HL-60 (cell line): ENCODE measurements around the gene AP4M1.
"Not testable (repeated sequence)": the region's sequence is repeated elsewhere in the genome, so short reads cannot be mapped to it uniquely, and the experiment has no call there.

ENCODE experiments used
- GABPA ChIP-seq: IDR thresholded peaks from 2 replicates; pipeline ENCODE4 v1.6.1; 2012; ENCODE audit warnings: low read depth
- POLR2AphosphoS5 ChIP-seq: IDR thresholded peaks from 2 replicates; pipeline ENCODE4 v1.6.1; 2012; ENCODE audit warnings: low read depth
- SPI1 ChIP-seq: IDR thresholded peaks from 2 replicates; pipeline ENCODE4 v1.6.1; 2012; ENCODE audit warnings: low read depth, mild to moderate bottlenecking, borderline replicate concordance
- TF ChIP-seq, protein P1 (sequence below): IDR thresholded peaks from one replicate; pipeline ENCODE4 v1.5.1; 2011; ENCODE audit warnings: low read length, control low read depth, inconsistent platforms; ENCODE audit not compliant: insufficient read depth
- TF ChIP-seq, protein P2 (sequence below): IDR thresholded peaks from 2 replicates; pipeline ENCODE4 v1.6.1; 2012; ENCODE audit warnings: low read depth; ENCODE audit not compliant: insufficient replicate concordance

DNA sequence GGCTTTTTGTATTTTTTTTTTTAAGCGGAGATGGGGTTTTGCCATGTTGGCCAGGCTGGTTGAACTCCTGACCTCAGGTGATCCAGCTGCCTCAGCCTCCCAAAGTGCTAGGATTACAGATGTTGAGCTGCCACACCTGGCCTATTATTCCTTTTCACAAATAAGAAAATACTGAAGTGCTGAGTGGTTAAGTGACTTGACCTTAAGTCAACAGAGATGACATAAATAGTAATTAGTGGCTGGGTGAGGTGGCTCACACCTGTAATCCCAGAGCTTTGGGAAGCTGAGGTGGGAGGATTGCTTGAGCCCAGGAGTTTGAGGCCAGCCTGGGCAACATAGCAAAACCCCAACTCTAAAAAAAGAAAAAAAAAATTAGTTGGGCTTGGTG, 28.8 kb downstream of the AP4M1 start:
- not testable (repeated sequence) for TF ChIP-seq POLR2AphosphoS5, GABPA, SPI1
- TF ChIP-seq, protein P1, sequence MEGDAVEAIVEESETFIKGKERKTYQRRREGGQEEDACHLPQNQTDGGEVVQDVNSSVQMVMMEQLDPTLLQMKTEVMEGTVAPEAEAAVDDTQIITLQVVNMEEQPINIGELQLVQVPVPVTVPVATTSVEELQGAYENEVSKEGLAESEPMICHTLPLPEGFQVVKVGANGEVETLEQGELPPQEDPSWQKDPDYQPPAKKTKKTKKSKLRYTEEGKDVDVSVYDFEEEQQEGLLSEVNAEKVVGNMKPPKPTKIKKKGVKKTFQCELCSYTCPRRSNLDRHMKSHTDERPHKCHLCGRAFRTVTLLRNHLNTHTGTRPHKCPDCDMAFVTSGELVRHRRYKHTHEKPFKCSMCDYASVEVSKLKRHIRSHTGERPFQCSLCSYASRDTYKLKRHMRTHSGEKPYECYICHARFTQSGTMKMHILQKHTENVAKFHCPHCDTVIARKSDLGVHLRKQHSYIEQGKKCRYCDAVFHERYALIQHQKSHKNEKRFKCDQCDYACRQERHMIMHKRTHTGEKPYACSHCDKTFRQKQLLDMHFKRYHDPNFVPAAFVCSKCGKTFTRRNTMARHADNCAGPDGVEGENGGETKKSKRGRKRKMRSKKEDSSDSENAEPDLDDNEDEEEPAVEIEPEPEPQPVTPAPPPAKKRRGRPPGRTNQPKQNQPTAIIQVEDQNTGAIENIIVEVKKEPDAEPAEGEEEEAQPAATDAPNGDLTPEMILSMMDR = not testable (repeated sequence)
- TF ChIP-seq, protein P2, sequence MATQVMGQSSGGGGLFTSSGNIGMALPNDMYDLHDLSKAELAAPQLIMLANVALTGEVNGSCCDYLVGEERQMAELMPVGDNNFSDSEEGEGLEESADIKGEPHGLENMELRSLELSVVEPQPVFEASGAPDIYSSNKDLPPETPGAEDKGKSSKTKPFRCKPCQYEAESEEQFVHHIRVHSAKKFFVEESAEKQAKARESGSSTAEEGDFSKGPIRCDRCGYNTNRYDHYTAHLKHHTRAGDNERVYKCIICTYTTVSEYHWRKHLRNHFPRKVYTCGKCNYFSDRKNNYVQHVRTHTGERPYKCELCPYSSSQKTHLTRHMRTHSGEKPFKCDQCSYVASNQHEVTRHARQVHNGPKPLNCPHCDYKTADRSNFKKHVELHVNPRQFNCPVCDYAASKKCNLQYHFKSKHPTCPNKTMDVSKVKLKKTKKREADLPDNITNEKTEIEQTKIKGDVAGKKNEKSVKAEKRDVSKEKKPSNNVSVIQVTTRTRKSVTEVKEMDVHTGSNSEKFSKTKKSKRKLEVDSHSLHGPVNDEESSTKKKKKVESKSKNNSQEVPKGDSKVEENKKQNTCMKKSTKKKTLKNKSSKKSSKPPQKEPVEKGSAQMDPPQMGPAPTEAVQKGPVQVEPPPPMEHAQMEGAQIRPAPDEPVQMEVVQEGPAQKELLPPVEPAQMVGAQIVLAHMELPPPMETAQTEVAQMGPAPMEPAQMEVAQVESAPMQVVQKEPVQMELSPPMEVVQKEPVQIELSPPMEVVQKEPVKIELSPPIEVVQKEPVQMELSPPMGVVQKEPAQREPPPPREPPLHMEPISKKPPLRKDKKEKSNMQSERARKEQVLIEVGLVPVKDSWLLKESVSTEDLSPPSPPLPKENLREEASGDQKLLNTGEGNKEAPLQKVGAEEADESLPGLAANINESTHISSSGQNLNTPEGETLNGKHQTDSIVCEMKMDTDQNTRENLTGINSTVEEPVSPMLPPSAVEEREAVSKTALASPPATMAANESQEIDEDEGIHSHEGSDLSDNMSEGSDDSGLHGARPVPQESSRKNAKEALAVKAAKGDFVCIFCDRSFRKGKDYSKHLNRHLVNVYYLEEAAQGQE = not testable (repeated sequence)
